Keratinocyte (primary cell): ENCODE results near the gene CASP14. TPM values are rescaled to one million over a fixed set of nuclear protein-coding genes. Genes with fewer than 3 reads are reported as not detected.
"Not testable (repeated sequence)": the region's sequence is repeated elsewhere in the genome, so short reads cannot be mapped to it uniquely, and the experiment has no call there.

ENCODE experiments used
- DNase-seq: peaks from one replicate; pipeline ENCODE4 v3.0.0-alpha.2; 2011; ENCODE audit warnings: low read depth, missing footprints, low spot score
- FAIRE-seq: peaks from 2 replicates; lab custom pipeline; 2011; peaks lifted over from hg19 to GRCh38; lab: Jason Lieb, UNC
- H2AFZ ChIP-seq: 2 replicates; pipeline ENCODE4 v1.6.0; 2012; ENCODE audit warnings: low read length, control low read depth, inconsistent platforms; ENCODE audit not compliant: control insufficient read depth
- H3K27ac ChIP-seq: 2 replicates; pipeline ENCODE4 v1.5.1; 2011; ENCODE audit warnings: low read length; ENCODE audit not compliant: control insufficient read depth, insufficient read depth
- H3K27me3 ChIP-seq: 3 replicates; pipeline ENCODE4 v1.6.0; 2011; ENCODE audit warnings: low read length; ENCODE audit not compliant: control insufficient read depth, insufficient read depth; ENCODE audit errors: extremely low read depth
- H3K36me3 ChIP-seq, 2 experiments: 2 replicates in 1 of 2; 3 replicates in 1 of 2; pipeline ENCODE4 v1.5.1; 2011; ENCODE audit warnings: low read length in 2 of 2, mild to moderate bottlenecking in 1 of 2; ENCODE audit not compliant: control insufficient read depth in 2 of 2, insufficient read depth in 2 of 2; ENCODE audit errors: extremely low read depth in 1 of 2
- H3K4me1 ChIP-seq: 3 replicates; pipeline ENCODE4 v1.5.1; 2011; ENCODE audit warnings: low read length; ENCODE audit not compliant: control insufficient read depth, insufficient read depth; ENCODE audit errors: extremely low read depth
- H3K4me2 ChIP-seq: 3 replicates; pipeline ENCODE4 v1.6.0; 2011; ENCODE audit warnings: low read depth, low read length; ENCODE audit not compliant: control insufficient read depth, insufficient read depth; ENCODE audit errors: extremely low read depth
- H3K4me3 ChIP-seq, 3 experiments: fragments of 200-600 bp in 1 of 3; sonication (generic) in 1 of 3; 2 replicates in 2 of 3; 3 replicates in 1 of 3; pipeline ENCODE4 v1.5.1; 2011 to 2016; ENCODE audit warnings: low read length in 3 of 3, mild to moderate bottlenecking in 3 of 3, control low read depth in 2 of 3, inconsistent platforms in 1 of 3, low read depth in 1 of 3, mixed read lengths in 1 of 3, mixed run types in 1 of 3, moderate library complexity in 1 of 3; ENCODE audit not compliant: control insufficient read depth in 2 of 3, insufficient read depth in 2 of 3; ENCODE audit errors: extremely low read depth in 1 of 3
- H3K79me2 ChIP-seq: 2 replicates; pipeline ENCODE4 v1.6.0; 2012; ENCODE audit warnings: low read length; ENCODE audit not compliant: control insufficient read depth, insufficient read depth
- H3K9ac ChIP-seq: 3 replicates; pipeline ENCODE4 v1.6.0; 2011; ENCODE audit warnings: low read length; ENCODE audit not compliant: control insufficient read depth, insufficient read depth; ENCODE audit errors: extremely low read depth
- H3K9me1 ChIP-seq: 3 replicates; pipeline ENCODE4 v1.6.0; 2011; ENCODE audit warnings: low read length; ENCODE audit not compliant: control insufficient read depth, insufficient read depth; ENCODE audit errors: extremely low read depth
- H3K9me3 ChIP-seq: 2 replicates; pipeline ENCODE4 v1.5.1; 2012; ENCODE audit warnings: low read depth, low read length; ENCODE audit not compliant: control insufficient read depth
- H4K20me1 ChIP-seq: 3 replicates; pipeline ENCODE4 v1.6.0; 2011; ENCODE audit warnings: low read length; ENCODE audit not compliant: control insufficient read depth, insufficient read depth; ENCODE audit errors: extremely low read depth
- EZH2 ChIP-seq: IDR thresholded peaks from one replicate; pipeline ENCODE4 v1.6.1; 2012; ENCODE audit warnings: inconsistent platforms, mild to moderate bottlenecking, low read length, moderate library complexity
- dilution Hi-C: fragments of 300-500 bp; cut with MboI; formaldehyde crosslinking; loops from one replicate; pipeline ENCODE4 v1.7.0; 2020; ENCODE audit warnings: low sequenced_read_pairs; ENCODE audit not compliant: extremely low pct_ligation_motif_present
- polyA plus RNA-seq, 5 experiments: library from polyadenylated mRNA; depleted of rRNA in 3 of 5; stranded (reverse) in 3 of 5; stranded (forward) in 1 of 5; unstranded in 1 of 5; fragments of >200 nt; gene quantifications; 1 replicate in 1 of 5; 2 replicates in 3 of 5; 3 replicates in 1 of 5; pipeline versions ENCODE4 v1.2.1 to v1.2.3, GENCODE V29; 2011 to 2012; ENCODE audit warnings: missing spikeins in 2 of 5, low read depth in 1 of 5, low replicate concordance in 1 of 5
- TF ChIP-seq, protein P1 (sequence below), 3 experiments: IDR thresholded peaks in 1 of 3; conservative IDR thresholded peaks in 1 of 3; optimal IDR thresholded peaks in 1 of 3; 2 replicates in 2 of 3; 3 replicates in 1 of 3; pipeline versions ENCODE3 to v1.5.1; 2011; ENCODE audit warnings: low read length in 3 of 3, mild to moderate bottlenecking in 3 of 3, moderate library complexity in 2 of 3, control low read depth in 1 of 3, inconsistent platforms in 1 of 3; ENCODE audit not compliant: insufficient read depth in 2 of 3; ENCODE audit errors: extremely low read depth in 1 of 3

CASP14 gene
- polyA plus RNA-seq, 1 donor (not counting 4 experiments of a cell fraction or from before 2014, with no cell fraction given), result 122 TPM

- no peak overlapping the region for H2AFZ ChIP-seq
- no peaks in the 10 kb centered on the region for H3K9me3 ChIP-seq
- H3K27me3 ChIP-seq, result peaks cover 4% of the 10 kb centered on the region
- FAIRE-seq (no peak), DNase-seq (no peak)
- no peaks in the 10 kb centered on the region for H3K36me3 ChIP-seq
- H3K4me2 ChIP-seq, result no peak overlapping the region
- H3K9me1 ChIP-seq, result no peaks in the 10 kb centered on the region
- no peaks in the 10 kb centered on the region for H4K20me1 ChIP-seq
- TF ChIP-seq EZH2, result no peak
- TF ChIP-seq, protein P1, sequence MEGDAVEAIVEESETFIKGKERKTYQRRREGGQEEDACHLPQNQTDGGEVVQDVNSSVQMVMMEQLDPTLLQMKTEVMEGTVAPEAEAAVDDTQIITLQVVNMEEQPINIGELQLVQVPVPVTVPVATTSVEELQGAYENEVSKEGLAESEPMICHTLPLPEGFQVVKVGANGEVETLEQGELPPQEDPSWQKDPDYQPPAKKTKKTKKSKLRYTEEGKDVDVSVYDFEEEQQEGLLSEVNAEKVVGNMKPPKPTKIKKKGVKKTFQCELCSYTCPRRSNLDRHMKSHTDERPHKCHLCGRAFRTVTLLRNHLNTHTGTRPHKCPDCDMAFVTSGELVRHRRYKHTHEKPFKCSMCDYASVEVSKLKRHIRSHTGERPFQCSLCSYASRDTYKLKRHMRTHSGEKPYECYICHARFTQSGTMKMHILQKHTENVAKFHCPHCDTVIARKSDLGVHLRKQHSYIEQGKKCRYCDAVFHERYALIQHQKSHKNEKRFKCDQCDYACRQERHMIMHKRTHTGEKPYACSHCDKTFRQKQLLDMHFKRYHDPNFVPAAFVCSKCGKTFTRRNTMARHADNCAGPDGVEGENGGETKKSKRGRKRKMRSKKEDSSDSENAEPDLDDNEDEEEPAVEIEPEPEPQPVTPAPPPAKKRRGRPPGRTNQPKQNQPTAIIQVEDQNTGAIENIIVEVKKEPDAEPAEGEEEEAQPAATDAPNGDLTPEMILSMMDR (optimal IDR thresholded peaks at IDR 0.05 in 1 of 3, IDR thresholded peaks at IDR 0.05 in 1 of 3, conservative IDR thresholded peaks at IDR 0.05 in 1 of 3; ENCODE audit: extremely low read depth in 1 of 3, insufficient read depth in 2 of 3, low read length in 3 of 3), result no peak
- no peak overlapping the region for H3K4me3 ChIP-seq
- H3K9ac ChIP-seq, result no peak overlapping the region
- dilution Hi-C loops, result no loop called here
- no peak overlapping the region for H3K27ac ChIP-seq
- no peaks in the 10 kb centered on the region for H3K4me1 ChIP-seq
- H3K79me2 ChIP-seq, result no peaks in the 10 kb centered on the region
These were observed 33.2 kb upstream of the CASP14 start for GRCh38 chr19:15015946-15016542.

DNA sequence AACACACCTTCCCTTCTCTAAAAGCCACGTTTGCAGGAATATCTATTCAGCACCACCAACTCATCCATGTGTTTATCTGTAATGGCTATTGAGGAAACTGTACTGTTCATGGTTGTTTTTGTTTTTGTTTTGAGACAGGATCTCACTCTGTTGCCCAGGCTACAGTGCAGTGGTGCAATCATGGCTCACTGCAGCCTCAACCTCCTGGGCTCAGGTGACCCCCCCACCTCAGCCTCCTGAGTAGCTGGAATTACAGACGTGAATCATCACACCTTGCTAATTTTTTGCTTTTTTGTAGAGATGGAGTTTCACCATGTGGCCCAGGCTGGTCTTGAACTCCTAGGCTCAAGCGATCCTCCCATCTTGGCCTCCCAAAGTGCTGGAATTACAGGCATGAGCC, 30.4 kb upstream of the CASP14 start:
- dilution Hi-C loops, H4K20me1 ChIP-seq, H3K27ac ChIP-seq, H3K4me3 ChIP-seq, H3K4me1 ChIP-seq, H3K9ac ChIP-seq, H3K9me1 ChIP-seq, H3K4me2 ChIP-seq, H2AFZ ChIP-seq, H3K9me3 ChIP-seq, H3K79me2 ChIP-seq, DNase-seq, FAIRE-seq, H3K36me3 ChIP-seq, H3K27me3 ChIP-seq: not testable (repeated sequence)
